KG1 (cell line): ENCODE measurements around the gene SHROOM3.
"Not testable (repeated sequence)": the region's sequence is repeated elsewhere in the genome, so short reads cannot be mapped to it uniquely, and the experiment has no call there.

Experiments used
- DNase-seq: peaks from one replicate; lab custom pipeline; 2025; lab: John Stamatoyannopoulos, UW

SHROOM3 gene

DNA sequence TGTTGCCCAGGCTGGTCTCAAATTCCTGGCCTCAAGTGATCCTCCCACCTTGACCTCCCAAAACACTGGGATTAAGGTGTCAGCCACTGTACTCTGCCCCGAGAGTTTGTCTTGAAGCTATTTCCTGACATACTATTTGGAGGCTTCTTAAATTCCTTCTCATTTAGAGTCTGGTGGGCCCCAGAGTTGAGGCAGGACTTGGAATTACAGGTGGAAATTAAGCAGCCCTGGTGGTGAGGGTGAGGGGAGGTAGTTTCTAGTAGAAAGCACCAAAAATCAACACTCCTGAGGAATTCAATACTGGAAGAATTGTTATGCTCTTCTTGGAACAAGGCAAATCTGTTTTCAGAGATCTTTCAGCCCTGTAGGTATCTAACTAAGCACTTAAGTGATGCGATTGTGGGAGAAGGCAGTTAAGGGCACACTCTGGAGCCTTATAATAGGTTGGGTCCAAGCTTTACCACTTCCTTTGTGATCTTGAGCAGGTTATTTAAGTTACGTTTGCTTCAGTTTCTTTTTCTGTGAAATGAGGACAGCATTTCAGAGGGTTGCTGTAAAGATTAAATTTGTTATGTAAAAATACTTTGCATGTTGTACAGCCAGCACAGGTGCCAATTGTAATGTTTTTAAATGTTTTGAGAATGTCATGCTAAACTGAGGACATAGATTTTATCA, 262.2 kb downstream of the SHROOM3 start:
- DNase-seq = no peak

DNA sequence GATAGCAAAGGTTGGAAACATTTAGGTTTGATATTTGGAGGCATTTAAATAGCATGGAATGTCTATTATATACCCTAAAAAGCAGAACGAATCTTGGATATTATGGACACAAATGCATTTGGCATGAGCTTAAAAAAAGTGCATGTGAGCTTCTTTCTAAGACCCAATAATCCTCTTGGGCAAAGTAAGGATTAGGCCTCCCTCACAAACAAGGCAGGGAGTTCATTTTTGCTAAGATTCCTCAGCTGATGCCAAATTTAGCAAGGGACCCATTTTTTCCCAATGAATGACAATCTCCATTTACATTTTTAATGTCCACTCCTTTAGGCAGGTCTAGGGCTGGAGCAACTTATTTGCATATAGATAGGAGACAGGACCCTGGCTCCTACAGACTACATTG, 263.1 kb downstream of the SHROOM3 start:
- no peak for DNase-seq

DNA sequence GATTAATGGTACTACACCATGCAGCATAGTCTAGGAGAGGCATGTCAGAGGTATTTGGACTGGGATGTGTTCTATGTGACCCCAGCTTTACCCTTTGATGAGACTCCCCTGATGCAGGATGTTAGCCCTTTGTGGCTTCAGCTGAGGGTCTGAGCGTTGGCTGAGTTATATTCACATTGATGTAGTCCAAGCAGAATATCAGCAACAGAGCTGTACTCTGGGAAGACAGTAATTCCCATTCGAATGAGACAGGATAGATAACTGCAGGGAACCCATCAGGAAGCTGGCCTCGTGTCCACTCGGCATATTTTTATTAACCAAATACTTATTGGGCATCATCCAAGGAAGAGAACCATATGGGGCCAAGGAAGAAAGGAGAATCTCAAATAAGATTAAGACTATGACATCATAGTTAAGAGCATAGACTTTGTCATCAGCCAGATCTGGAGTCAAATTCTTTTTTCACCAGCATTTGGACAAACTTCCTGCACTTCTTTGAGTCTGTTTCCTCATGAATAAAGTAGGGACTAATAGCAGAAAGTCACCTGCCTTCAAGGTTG, 264.8 kb downstream of the SHROOM3 start:
- no peak for DNase-seq

DNA sequence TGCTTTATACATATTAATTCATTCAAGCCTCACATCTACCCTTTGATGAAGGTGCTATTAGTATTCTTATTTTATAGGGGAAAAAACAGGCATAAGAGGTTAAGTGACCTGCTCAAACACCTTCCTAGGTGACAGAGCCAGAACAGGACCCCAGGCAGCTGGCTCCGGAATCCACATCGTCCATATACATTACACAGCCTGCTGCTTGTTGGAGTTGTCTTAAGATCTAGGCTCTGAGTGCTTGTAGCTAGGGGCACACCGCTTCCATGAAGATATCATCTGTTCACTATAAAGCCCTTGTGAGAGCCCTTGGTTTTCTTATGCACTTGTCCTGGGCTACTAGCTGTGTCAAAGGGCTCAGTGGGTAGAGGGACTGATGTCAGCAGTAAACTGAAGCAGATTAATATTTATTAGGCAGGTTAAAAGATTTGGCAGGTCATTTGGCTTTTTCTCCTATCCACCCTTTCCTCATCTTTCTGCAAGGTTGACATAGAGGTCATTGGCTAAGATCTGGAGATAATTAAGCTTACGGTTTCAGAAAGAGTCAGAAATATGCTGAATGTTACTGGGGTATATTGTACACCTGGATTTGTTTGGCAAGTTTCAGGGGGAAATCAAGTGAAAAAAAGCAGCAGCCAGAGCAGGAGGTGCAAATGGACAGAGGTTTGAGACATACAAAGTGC, 267.6 kb downstream of the SHROOM3 start:
- no peak for DNase-seq

DNA sequence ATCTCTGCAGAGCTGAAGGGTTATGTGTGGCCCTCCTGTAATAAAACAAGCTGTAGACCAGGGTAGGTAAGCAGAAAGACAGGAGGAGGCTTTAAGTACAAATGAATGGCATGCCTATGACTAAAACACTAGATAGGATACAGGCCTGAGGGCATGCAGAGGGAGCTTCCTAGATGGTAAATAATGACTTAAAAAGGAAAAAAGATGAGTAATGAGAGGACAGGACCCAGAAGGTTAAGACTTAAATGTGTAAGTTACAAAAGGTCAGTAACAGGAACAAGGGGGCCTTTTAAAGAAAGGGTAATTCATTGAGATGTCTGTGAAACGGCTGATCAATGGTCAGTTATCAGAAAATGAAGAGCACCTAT, 268.1 kb downstream of the SHROOM3 start:
- DNase-seq = no peak

DNA sequence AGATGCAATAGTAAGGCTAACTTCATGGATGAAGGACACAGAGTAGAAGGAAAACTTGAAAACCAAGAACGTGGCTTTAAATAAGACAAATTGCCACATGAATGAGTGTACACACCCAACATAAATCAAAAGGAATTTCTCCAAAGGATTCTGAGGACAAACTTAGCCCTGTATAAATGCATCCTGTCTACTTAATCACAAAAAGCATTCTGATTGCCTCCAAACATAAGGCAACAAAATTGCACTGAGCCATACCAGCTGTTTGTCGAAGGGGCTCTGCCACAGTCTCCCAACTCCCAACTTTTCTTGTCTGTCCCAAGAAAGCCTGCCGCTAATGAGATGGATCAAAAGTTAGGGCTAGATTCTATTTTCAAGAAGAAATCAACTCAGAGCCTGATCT, 268.6 kb downstream of the SHROOM3 start:
- no peak for DNase-seq

DNA sequence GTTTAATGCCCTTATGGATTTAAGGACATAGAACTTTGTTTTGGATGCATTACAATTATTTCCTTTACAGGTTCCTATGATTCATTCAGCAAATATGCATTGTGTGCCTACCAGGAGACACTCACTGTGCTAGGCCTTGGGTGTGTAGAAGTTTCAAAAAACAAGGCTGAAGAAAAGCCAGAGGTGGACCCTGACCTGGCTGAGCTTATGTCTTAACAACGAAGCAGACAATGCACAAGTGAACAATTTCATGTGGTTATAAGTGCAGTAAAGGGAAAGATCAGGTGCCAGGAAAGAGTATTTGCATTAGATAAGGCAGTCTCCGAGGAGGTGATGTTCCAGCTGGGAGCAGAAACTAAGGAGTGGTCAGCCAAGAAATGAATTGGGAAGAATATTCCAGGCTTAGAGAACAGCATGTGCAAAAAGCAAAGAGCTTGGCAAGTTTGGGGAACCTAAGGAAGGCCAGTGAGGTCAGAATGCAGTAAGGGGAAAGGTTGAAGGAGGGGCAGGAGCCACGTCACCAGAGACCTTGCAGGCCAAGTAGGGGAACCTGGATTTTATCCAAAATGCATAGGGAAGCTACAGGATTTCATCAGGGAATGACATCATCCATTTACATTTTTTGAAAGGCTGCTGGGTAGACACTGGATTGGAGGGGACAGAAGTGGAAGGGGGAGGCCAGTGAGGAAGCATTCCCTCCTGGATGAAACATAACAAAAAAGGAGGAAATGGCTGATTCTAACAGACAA, 269.3 kb downstream of the SHROOM3 start:
- DNase-seq = no peak

DNA sequence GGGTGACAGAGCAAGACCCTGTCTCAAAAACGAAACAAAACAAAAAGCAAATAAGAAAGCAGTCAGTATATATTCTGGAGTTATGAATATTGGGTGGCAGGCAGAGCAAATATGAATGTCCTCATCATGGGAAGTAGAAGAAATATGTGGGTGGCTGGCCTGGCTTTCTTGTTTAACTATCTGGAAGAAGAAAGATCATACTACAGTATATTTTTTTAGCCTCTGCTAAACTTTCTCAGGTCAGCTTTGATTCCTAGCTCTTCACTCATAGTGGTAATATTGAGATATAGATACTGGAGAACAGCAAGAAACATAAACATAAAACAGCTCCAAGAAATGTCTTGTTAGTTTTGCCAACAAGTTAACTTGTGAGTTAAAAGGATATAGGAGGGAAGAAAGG, 270.4 kb downstream of the SHROOM3 start:
- DNase-seq = no peak

DNA sequence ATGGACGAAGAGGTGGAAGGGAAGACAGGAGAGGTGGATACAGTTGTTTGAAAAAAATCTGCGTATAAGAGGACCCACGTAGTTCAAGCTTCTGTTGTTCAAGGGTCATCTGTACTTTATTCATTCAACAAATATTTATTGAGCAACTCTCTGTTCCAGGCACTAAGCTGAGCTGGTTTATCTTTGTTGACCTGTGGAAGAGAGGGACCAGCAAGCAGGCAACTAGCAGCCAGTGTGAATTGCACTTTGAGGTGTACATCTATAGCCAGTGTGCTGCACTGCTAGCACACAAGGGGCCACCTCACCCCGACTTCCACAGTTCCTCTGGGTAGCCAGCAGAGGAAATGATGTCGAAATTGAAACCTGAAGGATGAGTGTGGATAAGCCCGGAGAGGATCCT, 271.6 kb downstream of the SHROOM3 start:
- no peak for DNase-seq

DNA sequence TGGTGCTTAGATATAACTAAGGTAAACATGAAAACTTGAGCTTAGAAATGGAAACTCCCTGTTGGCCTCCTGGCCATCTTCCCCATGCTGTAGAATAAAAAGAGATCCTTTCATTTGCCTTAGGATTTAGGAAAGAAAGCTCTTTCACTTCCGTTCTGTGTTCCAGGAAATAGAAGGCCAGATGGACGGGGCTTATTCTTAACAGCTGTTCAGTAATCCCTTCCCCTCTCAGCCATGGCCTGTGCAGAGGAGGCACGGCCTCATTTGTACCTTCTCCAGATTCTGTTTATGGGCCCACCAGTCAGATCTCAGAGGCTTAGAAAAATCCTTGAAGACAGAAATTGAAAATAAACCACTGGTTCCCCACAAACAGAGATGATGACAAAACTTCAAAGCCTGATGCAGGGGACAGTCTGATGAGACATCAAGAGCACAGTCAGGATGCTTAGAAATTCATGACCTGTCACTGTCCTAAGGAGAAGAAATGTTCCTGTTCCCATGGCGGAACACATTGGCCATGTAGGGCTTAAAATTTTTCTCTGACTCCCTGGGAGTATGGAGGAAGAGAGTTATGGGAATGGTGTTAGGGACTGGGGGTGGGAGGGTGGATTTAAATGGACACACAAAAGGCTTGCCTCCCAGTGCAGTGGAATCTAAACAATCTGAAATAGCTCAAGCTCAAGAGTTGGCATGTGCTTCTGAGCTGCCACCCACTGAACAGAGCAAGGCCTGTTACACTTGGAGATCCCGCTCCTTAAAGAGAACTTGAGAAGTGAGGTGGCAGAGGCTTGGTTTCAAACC, 274.1 kb downstream of the SHROOM3 start:
- DNase-seq = no peak

DNA sequence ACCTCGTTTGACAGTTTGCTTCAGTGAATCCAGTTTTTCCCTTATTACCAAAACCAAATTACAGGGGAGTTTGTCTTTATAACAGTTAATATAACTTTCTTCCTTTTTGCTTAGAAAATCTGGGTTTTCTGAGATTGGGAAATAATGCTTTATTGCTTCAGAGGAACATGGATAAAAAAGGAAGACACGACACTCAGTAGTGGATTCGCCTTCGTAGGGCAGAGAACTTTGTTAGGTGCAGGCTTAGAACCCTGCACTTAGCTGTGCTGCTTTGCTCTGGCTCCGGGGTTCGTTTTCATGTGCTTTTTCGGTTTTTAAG, 274.7 kb downstream of the SHROOM3 start:
- no peak for DNase-seq

DNA sequence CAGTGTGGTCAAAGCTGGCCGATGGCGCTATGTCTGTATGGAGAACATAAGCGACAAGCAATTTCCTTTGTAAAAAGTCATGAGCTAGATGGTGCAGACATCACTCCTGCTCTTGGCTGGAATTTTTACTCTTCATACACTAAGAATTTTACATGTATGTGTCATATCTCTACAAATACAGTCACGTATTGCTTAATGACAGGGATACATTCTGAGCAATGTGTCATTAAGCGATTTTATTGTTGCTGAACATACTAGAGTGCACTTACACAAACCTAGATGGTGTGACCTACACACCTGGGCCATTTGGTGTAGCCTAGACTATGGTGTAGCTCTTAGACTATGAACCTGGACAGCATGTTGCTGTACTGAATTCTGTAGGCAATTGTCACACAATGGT, 277.5 kb downstream of the SHROOM3 start:
- DNase-seq = no peak

DNA sequence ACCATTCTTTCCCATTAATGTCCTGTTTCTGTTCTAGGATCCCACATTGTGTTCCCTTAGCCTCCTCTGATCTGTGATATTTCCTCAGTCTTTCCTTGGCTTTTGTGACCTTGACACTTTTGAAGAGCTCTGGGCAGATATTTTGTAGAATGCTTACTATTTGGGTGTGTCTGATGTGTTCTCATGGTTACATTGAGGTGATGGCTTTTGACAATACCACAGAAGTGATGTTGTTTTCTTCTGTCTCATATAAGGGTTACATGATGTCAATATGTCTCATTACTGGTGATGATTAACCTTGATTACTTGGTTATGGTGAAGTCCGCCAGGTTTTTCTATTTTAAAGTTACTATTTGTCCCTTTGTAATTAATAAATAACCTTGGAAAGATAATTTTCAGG, 279.2 kb downstream of the SHROOM3 start:
- DNase-seq = no peak

DNA sequence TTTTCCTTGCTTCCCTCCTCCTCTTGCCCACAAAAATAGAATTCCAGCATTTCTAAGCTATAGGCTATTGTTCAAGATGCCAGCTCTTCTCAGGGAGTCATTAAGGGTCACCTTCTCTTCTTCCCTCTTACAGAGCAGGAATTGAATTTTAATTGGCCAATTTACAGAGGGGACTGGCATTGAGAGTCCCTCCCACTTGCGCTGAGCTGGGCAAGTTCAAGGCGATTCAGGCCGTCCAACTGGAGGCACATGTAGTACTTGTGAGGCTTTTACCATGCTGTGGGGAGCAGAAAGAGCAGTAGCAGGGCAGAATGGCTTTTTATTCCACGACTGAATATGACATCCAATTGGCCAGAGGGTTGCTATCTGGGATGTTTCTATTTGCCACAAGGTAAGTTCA, 281.0 kb downstream of the SHROOM3 start:
- no peak for DNase-seq

DNA sequence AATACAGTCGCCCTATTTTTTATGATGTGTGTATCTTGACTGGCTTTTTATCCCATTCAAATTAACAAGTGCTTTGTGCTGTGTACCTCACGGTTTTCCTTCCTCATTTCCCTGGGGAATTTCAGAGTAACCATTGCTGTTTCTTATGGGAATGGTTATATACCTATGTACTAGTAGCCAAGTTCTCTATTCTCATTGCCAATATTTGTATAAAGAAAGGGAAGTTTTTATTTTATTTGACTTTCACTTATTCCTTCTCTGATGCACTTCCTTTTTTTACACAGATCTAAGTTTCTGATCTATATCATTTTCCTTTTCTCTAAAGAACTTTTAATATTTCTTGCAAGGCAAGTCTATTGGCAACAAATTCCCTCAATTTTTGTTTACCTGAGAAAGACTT, 281.6 kb downstream of the SHROOM3 start:
- no peak for DNase-seq

DNA sequence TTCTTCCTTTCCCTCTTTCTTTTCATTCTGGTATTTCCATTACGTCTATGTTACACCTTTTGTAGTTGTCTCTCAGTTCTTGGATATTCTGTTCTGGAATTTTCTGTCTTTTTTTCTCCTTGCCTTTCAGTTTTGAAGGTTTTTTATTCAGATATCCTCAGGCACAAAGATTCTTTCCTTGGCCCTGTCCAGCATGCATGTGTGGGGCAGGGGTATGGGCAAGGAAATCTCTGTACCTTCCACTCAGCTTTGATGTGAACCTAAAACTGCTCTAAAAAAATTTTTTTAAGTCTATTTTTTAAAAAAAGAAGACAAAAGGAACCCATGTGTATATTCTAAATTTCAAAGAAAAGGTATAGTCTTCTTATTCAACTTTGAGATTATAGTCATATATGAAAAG, 282.4 kb downstream of the SHROOM3 start:
- DNase-seq = no peak

DNA sequence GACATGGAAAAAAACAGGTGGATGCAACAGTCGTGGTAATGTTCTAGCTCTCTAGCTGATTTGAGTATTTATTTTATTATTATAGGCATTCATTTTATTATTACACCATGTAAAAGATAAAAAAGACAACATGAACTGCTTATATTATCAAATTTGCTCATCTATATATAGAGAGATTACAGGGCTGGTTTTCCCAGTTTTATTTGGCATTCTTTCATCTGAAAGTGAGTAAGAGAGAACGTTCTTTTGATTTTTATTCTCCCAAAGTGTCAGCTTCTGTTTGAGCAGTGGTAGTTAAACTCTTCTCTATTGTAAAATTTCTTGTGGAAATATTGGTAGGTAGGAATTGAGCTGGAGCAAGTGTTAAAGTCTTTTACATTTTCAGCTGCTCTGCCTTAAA, 283.0 kb downstream of the SHROOM3 start:
- no peak for DNase-seq

DNA sequence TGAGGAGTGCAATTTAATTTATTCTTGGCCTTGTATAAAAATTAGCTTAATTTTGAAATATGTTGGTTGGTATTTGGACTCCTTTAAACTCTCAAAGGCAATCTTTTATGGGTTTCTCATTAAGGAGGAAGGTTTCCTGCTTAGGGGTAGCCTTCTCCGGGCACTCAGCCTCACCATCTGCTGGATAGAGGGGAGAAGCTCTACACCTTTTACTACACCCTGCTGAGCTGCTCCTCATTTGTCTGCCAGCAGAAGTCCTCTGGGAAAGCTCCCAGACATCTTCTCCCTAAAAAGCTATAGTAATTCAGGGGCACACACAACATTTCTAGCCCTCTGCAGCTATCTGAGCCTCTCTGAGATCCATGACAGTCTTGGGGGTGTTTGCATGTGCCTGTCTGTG, 283.8 kb downstream of the SHROOM3 start:
- no peak for DNase-seq

DNA sequence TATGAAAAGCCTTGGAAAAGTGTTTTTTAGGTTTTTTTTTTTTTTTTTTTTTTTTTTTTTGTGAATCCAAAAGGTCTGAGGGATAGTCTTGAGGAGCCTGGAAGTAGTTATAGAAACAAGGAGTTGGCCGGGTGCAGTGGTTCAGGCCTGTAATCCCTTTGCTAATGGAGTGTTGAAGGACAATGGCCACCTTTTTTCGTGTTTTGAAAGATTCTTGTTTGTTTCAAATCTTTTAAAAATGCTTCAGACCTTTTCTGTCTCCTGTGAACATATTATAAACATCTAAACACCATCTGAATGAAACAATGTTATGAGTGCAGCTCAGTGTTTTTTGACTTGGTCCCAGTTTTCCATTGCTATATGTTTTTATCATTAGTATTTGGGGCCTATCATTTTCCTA, 285.1 kb downstream of the SHROOM3 start:
- no peak for DNase-seq

DNA sequence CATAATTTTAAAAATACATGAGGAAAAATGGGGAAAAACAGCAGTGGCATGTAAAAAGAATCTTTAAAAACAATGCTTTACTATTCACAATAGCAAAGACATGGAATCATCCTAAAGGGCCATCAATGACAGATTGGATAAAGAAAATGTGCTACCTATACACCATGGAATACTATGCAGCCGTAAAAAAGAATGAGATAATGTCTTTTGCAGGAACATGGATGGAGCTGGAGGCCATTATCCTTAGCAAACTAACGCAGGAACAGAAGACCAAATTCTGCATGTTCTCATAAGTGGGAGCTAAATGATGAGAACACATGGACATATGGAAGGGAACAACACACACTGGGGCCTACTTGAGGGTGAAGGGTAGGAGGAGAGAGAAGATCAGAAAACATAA, 287.1 kb downstream of the SHROOM3 start:
- not testable (repeated sequence) for DNase-seq

DNA sequence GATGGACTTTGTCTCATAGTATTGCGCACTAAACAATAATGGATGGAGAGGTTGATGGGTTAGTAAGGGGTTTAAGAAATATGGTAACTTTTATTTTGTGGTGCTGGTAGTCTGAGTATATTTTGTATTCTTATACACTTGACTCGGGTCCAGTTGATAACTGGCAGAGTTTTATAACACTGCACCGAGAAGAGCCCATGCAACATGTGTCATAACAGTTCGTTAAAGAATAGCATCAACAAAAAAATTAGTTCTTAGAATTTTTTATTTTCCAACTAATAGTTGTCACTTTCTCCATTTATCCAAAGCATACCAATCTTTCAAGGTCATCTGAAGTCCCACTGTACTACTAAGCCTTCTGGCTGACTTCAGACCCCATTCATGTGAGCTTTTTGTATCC, 287.8 kb downstream of the SHROOM3 start:
- no peak for DNase-seq

DNA sequence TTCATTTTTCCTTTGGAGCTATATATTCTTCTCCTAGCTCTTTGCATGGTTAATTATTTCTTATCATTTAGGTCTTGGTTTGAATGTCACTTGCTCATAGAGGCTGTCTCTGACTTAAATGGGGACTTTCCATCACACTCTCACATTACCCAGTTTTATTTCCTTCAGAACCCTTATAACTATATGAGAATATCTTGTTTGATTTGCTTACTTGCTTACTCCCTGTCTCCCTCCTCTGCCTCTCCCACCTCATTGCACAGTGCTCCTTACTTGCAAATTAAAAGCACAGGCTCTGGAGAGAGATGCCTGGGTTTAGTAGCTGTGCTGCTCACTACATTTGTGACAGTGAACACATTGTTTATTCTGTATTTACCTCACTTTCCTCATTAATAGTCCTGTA, 288.3 kb downstream of the SHROOM3 start:
- DNase-seq = no peak
